WTC11 (cell line): ENCODE measurements around the gene F11R. TPM values are rescaled to one million over a fixed set of nuclear protein-coding genes. Genes with fewer than 3 reads are reported as not detected.

Source experiments
- AR ChIP-seq: fragments of 250-450 bp; sonication (Bioruptor Pico); IDR thresholded peaks from 2 replicates; pipeline ENCODE4 v1.9.0; 2021; ENCODE audit warnings: mild to moderate bottlenecking
- ARID4B ChIP-seq: sonication (generic); formaldehyde crosslinking; IDR thresholded peaks from 2 replicates; pipeline ENCODE4 v1.8.0; 2023; ENCODE audit warnings: missing genetic modification reagents, mild to moderate bottlenecking, borderline replicate concordance
- ATF1 ChIP-seq: sonication (generic); formaldehyde crosslinking; IDR thresholded peaks from 2 replicates; pipeline ENCODE4 v1.8.1; 2023; ENCODE audit warnings: mild to moderate bottlenecking, moderate library complexity, missing genetic modification reagents
- CDX4 ChIP-seq: fragments of 250-450 bp; sonication (Bioruptor Pico); IDR thresholded peaks from 2 replicates; pipeline ENCODE4 v1.9.0; 2021; ENCODE audit warnings: moderate library complexity, mild to moderate bottlenecking, inconsistent platforms, borderline replicate concordance
- CREM ChIP-seq: sonication (generic); formaldehyde crosslinking; IDR thresholded peaks from 2 replicates; pipeline ENCODE4 v1.8.1; 2022; ENCODE audit warnings: mild to moderate bottlenecking, missing genetic modification reagents, moderate library complexity
- E2F5 ChIP-seq: sonication (generic); formaldehyde crosslinking; IDR thresholded peaks from 2 replicates; pipeline ENCODE4 v1.8.1; 2022; ENCODE audit warnings: mild to moderate bottlenecking, moderate library complexity, missing genetic modification reagents
- EMX1 ChIP-seq: fragments of 250-450 bp; sonication (Bioruptor Pico); IDR thresholded peaks from 2 replicates; pipeline ENCODE4 v1.8.0; 2021; ENCODE audit warnings: mild to moderate bottlenecking
- ETV6 ChIP-seq: sonication (generic); formaldehyde crosslinking; IDR thresholded peaks from 2 replicates; pipeline ENCODE4 v1.8.1; 2022; ENCODE audit warnings: mild to moderate bottlenecking, missing genetic modification reagents
- FOXJ3 ChIP-seq: sonication (generic); formaldehyde crosslinking; IDR thresholded peaks from 2 replicates; pipeline ENCODE4 v1.9.0; 2021; ENCODE audit warnings: missing genetic modification reagents, mild to moderate bottlenecking, borderline replicate concordance
- FOXK1 ChIP-seq: sonication (generic); formaldehyde crosslinking; IDR thresholded peaks from 2 replicates; pipeline ENCODE4 v1.8.0; 2022; ENCODE audit warnings: mild to moderate bottlenecking, moderate library complexity, missing genetic modification reagents
- HMGA2 ChIP-seq: fragments of 250-450 bp; sonication (Bioruptor Pico); IDR thresholded peaks from 2 replicates; pipeline ENCODE4 v1.4.0; 2021; ENCODE audit warnings: mild to moderate bottlenecking, moderate library complexity
- IRF2 ChIP-seq: sonication (generic); formaldehyde crosslinking; IDR thresholded peaks from 2 replicates; pipeline ENCODE4 v1.8.0; 2022; ENCODE audit warnings: low read depth, missing genetic modification reagents, borderline replicate concordance
- JUN ChIP-seq: sonication (generic); formaldehyde crosslinking; IDR thresholded peaks from 2 replicates; pipeline ENCODE4 v1.8.0; 2023; ENCODE audit warnings: mild to moderate bottlenecking, missing genetic modification reagents
- MAX ChIP-seq: sonication (generic); formaldehyde crosslinking; IDR thresholded peaks from 2 replicates; pipeline ENCODE4 v1.8.0; 2022; ENCODE audit warnings: mild to moderate bottlenecking, missing genetic modification reagents
- MXD4 ChIP-seq: fragments of 250-450 bp; sonication (Bioruptor Pico); IDR thresholded peaks from 2 replicates; pipeline ENCODE4 v1.8.0; 2021; ENCODE audit warnings: mild to moderate bottlenecking, moderate library complexity, borderline replicate concordance
- NFATC4 ChIP-seq: fragments of 250-450 bp; sonication (Bioruptor Pico); IDR thresholded peaks from 2 replicates; pipeline ENCODE4 v1.9.0; 2021; ENCODE audit warnings: mild to moderate bottlenecking
- NR1H2 ChIP-seq: sonication (generic); formaldehyde crosslinking; IDR thresholded peaks from 2 replicates; pipeline ENCODE4 v1.9.0; 2021; ENCODE audit warnings: mild to moderate bottlenecking, moderate library complexity, missing genetic modification reagents
- NR2C2 ChIP-seq: sonication (generic); formaldehyde crosslinking; IDR thresholded peaks from 2 replicates; pipeline ENCODE4 v1.8.0; 2022; ENCODE audit warnings: mild to moderate bottlenecking, missing genetic modification reagents
- PREB ChIP-seq: sonication (generic); formaldehyde crosslinking; IDR thresholded peaks from 2 replicates; pipeline ENCODE4 v1.8.1; 2022; ENCODE audit warnings: mild to moderate bottlenecking, missing genetic modification reagents, moderate library complexity, borderline replicate concordance
- PRRX2 ChIP-seq: fragments of 250-450 bp; sonication (Bioruptor Pico); IDR thresholded peaks from 2 replicates; pipeline ENCODE4 v1.8.0; 2021; ENCODE audit warnings: mild to moderate bottlenecking
- TEAD4 ChIP-seq: sonication (generic); formaldehyde crosslinking; IDR thresholded peaks from 2 replicates; pipeline ENCODE4 v1.8.0; 2022; ENCODE audit warnings: mild to moderate bottlenecking, missing genetic modification reagents
- ZMAT4 ChIP-seq: fragments of 250-450 bp; sonication (Bioruptor Pico); IDR thresholded peaks from 2 replicates; pipeline ENCODE4 v1.9.0; 2021; ENCODE audit warnings: mild to moderate bottlenecking
- ZNF138 ChIP-seq: sonication (generic); formaldehyde crosslinking; conservative IDR thresholded peaks from 2 replicates; pipeline ENCODE4 v1.8.1; 2022; ENCODE audit warnings: mild to moderate bottlenecking, moderate library complexity, missing genetic modification reagents
- ZNF512 ChIP-seq: sonication (generic); formaldehyde crosslinking; IDR thresholded peaks from 2 replicates; pipeline ENCODE4 v1.8.1; 2022; ENCODE audit warnings: missing genetic modification reagents, borderline replicate concordance
- ZSCAN18 ChIP-seq: fragments of 250-450 bp; sonication (Bioruptor Pico); IDR thresholded peaks from 2 replicates; pipeline ENCODE4 v2.1.2; 2022; ENCODE audit warnings: mild to moderate bottlenecking, moderate library complexity
- total RNA-seq: library from RNA; stranded (reverse); gene quantifications from 3 replicates; pipeline ENCODE4 v1.2.3, GENCODE V29; 2021

F11R gene
- total RNA-seq, 1 experiment from 2014 or later, result 202 TPM

GRCh38 chr1:161020509-161021164 lies at the start of gene F11R (continued):
- TF ChIP-seq CREM (CRISPR knock-in tag) (no peak), AR (no peak), TEAD4 (CRISPR knock-in tag) (no peak), CDX4 (CRISPR knock-in tag) (no peak), ETV6 (no peak), NR2C2 (CRISPR knock-in tag) (no peak), E2F5 (CRISPR knock-in tag) (no peak), ATF1 (CRISPR knock-in tag) (no peak), EMX1 (CRISPR knock-in tag) (no peak), MAX (CRISPR knock-in tag) (no peak), ZSCAN18 (no peak), ZNF512 (CRISPR knock-in tag) (no peak), ZNF138 (CRISPR knock-in tag) (no peak), PRRX2 (CRISPR knock-in tag) (no peak), ARID4B (CRISPR knock-in tag) (no peak), NFATC4 (CRISPR knock-in tag) (no peak), FOXK1 (CRISPR knock-in tag) (no peak; the same call in 1 of the 2 replicates), MXD4 (CRISPR knock-in tag) (no peak), PREB (CRISPR knock-in tag) (no peak), JUN (CRISPR knock-in tag) (no peak), FOXJ3 (CRISPR knock-in tag) (no peak), ZMAT4 (CRISPR knock-in tag) (no peak), NR1H2 (CRISPR knock-in tag) (no peak), HMGA2 (no peak), IRF2 (no peak)
